Measurements from ENCODE around the gene MMS19. TPM values are rescaled to one million over a fixed set of nuclear protein-coding genes. Genes with fewer than 3 reads are reported as not detected.
A peak's percentile ranks its signal among the peaks of the same experiment; 100 is the strongest.
"Not testable (repeated sequence)": the region's sequence is repeated elsewhere in the genome, so short reads cannot be mapped to it uniquely, and the experiment has no call there.

The MMS19 gene
- total RNA-seq, 2 experiments from 2014 or later = 96.2 to 97.0 TPM

GRCh38 chr10:97450828-97451227 is 47.4 kb downstream of the MMS19 start:
- Mint-ChIP-seq H3K27ac (no peak overlapping the region), H3K9me3 (no peaks in the 10 kb centered on the region), H3K4me3 (no peak overlapping the region), H3K27me3 (no peaks in the 10 kb centered on the region), H3K4me1 (peaks cover 51% of the 10 kb centered on the region), H3K36me3 (peaks cover 24% of the 10 kb centered on the region)
- no peak for DNase-seq

- H3K4me1 Mint-ChIP-seq = peaks cover 38% of the 10 kb centered on the region
- H3K27me3 Mint-ChIP-seq = no peaks in the 10 kb centered on the region
- peak within 1 kb of the TSS; percentile 87 for H3K27ac Mint-ChIP-seq
- H3K9me3 Mint-ChIP-seq = no peaks in the 10 kb centered on the region
- H3K36me3 Mint-ChIP-seq = peaks cover 19% of the 10 kb centered on the region
- H3K4me3 Mint-ChIP-seq = peak within 1 kb of the TSS; percentile 99
- DNase-seq = peak; percentile 92
Observed at GRCh38 chr10:97445722-97446639, 52.2 kb downstream of the MMS19 start, which contains the start of the genes EXOSC1 and ZDHHC16. Gene EXOSC1, minus strand, starts transcription at chr10:97446006. Its CDS starts 21 bp downstream, at chr10:97445985. Gene ZDHHC16, plus strand, starts transcription at chr10:97446175. Its CDS starts 5,501 bp downstream, at chr10:97451676.

GRCh38 chr10:97445357-97445721 is 52.9 kb downstream of the MMS19 start:
- peaks cover 20% of the 10 kb centered on the region for H3K36me3 Mint-ChIP-seq
- peak overlapping the region; percentile 99 for H3K4me3 Mint-ChIP-seq
- H3K27ac Mint-ChIP-seq = peak overlapping the region; percentile 87
- DNase-seq = no peak
- H3K27me3 Mint-ChIP-seq = no peaks in the 10 kb centered on the region
- H3K4me1 Mint-ChIP-seq = peaks cover 36% of the 10 kb centered on the region
- no peaks in the 10 kb centered on the region for H3K9me3 Mint-ChIP-seq

GRCh38 chr10:97444212-97444611 is 54.0 kb downstream of the MMS19 start:
- no peaks in the 10 kb centered on the region for H3K27me3 Mint-ChIP-seq
- H3K4me1 Mint-ChIP-seq = peaks cover 39% of the 10 kb centered on the region
- H3K36me3 Mint-ChIP-seq = peaks cover 20% of the 10 kb centered on the region
- peak overlapping the region; percentile 76 for H3K27ac Mint-ChIP-seq
- peak overlapping the region; percentile 99 for H3K4me3 Mint-ChIP-seq
- DNase-seq = no peak
- no peaks in the 10 kb centered on the region for H3K9me3 Mint-ChIP-seq

GRCh38 chr10:97442277-97442676 is 55.9 kb downstream of the MMS19 start:
- no peak for DNase-seq
- Mint-ChIP-seq H3K36me3 (peaks cover 15% of the 10 kb centered on the region), H3K4me3 (no peak overlapping the region), H3K27me3 (no peaks in the 10 kb centered on the region), H3K27ac (no peak overlapping the region), H3K9me3 (no peaks in the 10 kb centered on the region), H3K4me1 (peaks cover 24% of the 10 kb centered on the region)

- H3K9me3 Mint-ChIP-seq = no peaks in the 10 kb centered on the region
- peak overlapping the region; percentile 9 for H3K27ac Mint-ChIP-seq
- H3K4me3 Mint-ChIP-seq = no peak overlapping the region
- peaks cover 31% of the 10 kb centered on the region for H3K36me3 Mint-ChIP-seq
- H3K4me1 Mint-ChIP-seq = peaks cover 6% of the 10 kb centered on the region
- H3K27me3 Mint-ChIP-seq = no peaks in the 10 kb centered on the region
- DNase-seq = no peak
Observed at GRCh38 chr10:97435211-97435610, 63.0 kb downstream of the MMS19 start.

- DNase-seq = no peak
- Mint-ChIP-seq H3K4me3 (no peak overlapping the region), H3K27me3 (no peaks in the 10 kb centered on the region), H3K27ac (peak overlapping the region; percentile 48), H3K9me3 (no peaks in the 10 kb centered on the region), H3K4me1 (peaks cover 8% of the 10 kb centered on the region), H3K36me3 (peaks cover 37% of the 10 kb centered on the region)
Observed at GRCh38 chr10:97434557-97434956, 63.7 kb downstream of the MMS19 start.

GRCh38 chr10:97434055-97434454 is 64.2 kb downstream of the MMS19 start:
- peak overlapping the region; percentile 48 for H3K27ac Mint-ChIP-seq
- peaks cover 42% of the 10 kb centered on the region for H3K36me3 Mint-ChIP-seq
- peaks cover 12% of the 10 kb centered on the region for H3K4me1 Mint-ChIP-seq
- no peaks in the 10 kb centered on the region for H3K9me3 Mint-ChIP-seq
- H3K4me3 Mint-ChIP-seq = no peak overlapping the region
- no peaks in the 10 kb centered on the region for H3K27me3 Mint-ChIP-seq
- DNase-seq = no peak

GRCh38 chr10:97428572-97428981 is 69.6 kb downstream of the MMS19 start:
- peaks cover 3% of the 10 kb centered on the region for H3K27me3 Mint-ChIP-seq
- peaks cover 1% of the 10 kb centered on the region for H3K9me3 Mint-ChIP-seq
- H3K4me3 Mint-ChIP-seq = peak overlapping the region; percentile 88
- peak overlapping the region; percentile 93 for H3K27ac Mint-ChIP-seq
- H3K36me3 Mint-ChIP-seq = peaks cover 62% of the 10 kb centered on the region
- DNase-seq = no peak
- H3K4me1 Mint-ChIP-seq = peaks cover 37% of the 10 kb centered on the region

- H3K36me3 Mint-ChIP-seq = peaks cover 58% of the 10 kb centered on the region
- peak overlapping the region; percentile 89 for H3K4me3 Mint-ChIP-seq
- peaks cover 45% of the 10 kb centered on the region for H3K4me1 Mint-ChIP-seq
- peaks cover 1% of the 10 kb centered on the region for H3K9me3 Mint-ChIP-seq
- peak; percentile 37 for DNase-seq
- H3K27me3 Mint-ChIP-seq = peaks cover 3% of the 10 kb centered on the region
- peak overlapping the region; percentile 96 for H3K27ac Mint-ChIP-seq
Observed at GRCh38 chr10:97427571-97428179, 70.5 kb downstream of the MMS19 start.

- DNase-seq = no peak
- H3K36me3 Mint-ChIP-seq = peaks cover 55% of the 10 kb centered on the region
- H3K27me3 Mint-ChIP-seq = peaks cover 3% of the 10 kb centered on the region
- H3K9me3 Mint-ChIP-seq = peaks cover 1% of the 10 kb centered on the region
- peak overlapping the region; percentile 89 for H3K4me3 Mint-ChIP-seq
- H3K27ac Mint-ChIP-seq = peak overlapping the region; percentile 96
- peaks cover 47% of the 10 kb centered on the region for H3K4me1 Mint-ChIP-seq
Observed at GRCh38 chr10:97426776-97427570, 71.2 kb downstream of the MMS19 start.

GRCh38 chr10:97425964-97426775 is 72.1 kb downstream of the MMS19 start, which contains the start of gene PGAM1:
Gene PGAM1, plus strand, starts transcription at chr10:97426191. Its CDS starts 117 bp downstream, at chr10:97426308.
- peak; percentile 98 for DNase-seq
- H3K4me3 Mint-ChIP-seq = peak within 1 kb of the TSS; percentile 89
- H3K9me3 Mint-ChIP-seq = peaks cover 1% of the 10 kb centered on the region
- H3K36me3 Mint-ChIP-seq = peaks cover 50% of the 10 kb centered on the region
- peak within 1 kb of the TSS; percentile 96 for H3K27ac Mint-ChIP-seq
- H3K4me1 Mint-ChIP-seq = peaks cover 49% of the 10 kb centered on the region
- H3K27me3 Mint-ChIP-seq = peaks cover 3% of the 10 kb centered on the region

GRCh38 chr10:97423757-97424098 is 74.5 kb downstream of the MMS19 start:
- Mint-ChIP-seq H3K4me3 (peak overlapping the region; percentile 58), H3K4me1 (peaks cover 47% of the 10 kb centered on the region), H3K36me3 (peaks cover 38% of the 10 kb centered on the region), H3K27ac (peak overlapping the region; percentile 94)
- H3K9me3 Mint-ChIP-seq, DNase-seq, H3K27me3 Mint-ChIP-seq: not testable (repeated sequence)

GRCh38 chr10:97416565-97416964 is 81.7 kb downstream of the MMS19 start:
- no peak for DNase-seq
- H3K27ac Mint-ChIP-seq = peak overlapping the region; percentile 84
- H3K27me3 Mint-ChIP-seq = no peaks in the 10 kb centered on the region
- H3K4me1 Mint-ChIP-seq = peaks cover 65% of the 10 kb centered on the region
- peak overlapping the region; percentile 18 for H3K4me3 Mint-ChIP-seq
- peaks cover 2% of the 10 kb centered on the region for H3K9me3 Mint-ChIP-seq
- H3K36me3 Mint-ChIP-seq = peaks cover 20% of the 10 kb centered on the region
